Neural progenitor cell (in vitro differentiated cells): ENCODE results near the gene PATJ. TPM values are rescaled to one million over a fixed set of nuclear protein-coding genes. Genes with fewer than 3 reads are reported as not detected.

Experiments used
- DNase-seq: peaks from one replicate; pipeline ENCODE4 v3.0.0-alpha.2; 2016; ENCODE audit warnings: low spot score
- H2AFZ ChIP-seq: fragments of 200-600 bp; sonication (generic); replicated peaks from 2 replicates; pipeline ENCODE4 v1.6.1; 2016; ENCODE audit warnings: antibody characterized with exemption
- H3F3A ChIP-seq: fragments of 200-600 bp; sonication (generic); 2 replicates; pipeline ENCODE4 v1.6.1; 2016; ENCODE audit warnings: antibody characterized with exemption, low read depth
- H3K27ac ChIP-seq: fragments of 200-600 bp; sonication (generic); 2 replicates; pipeline ENCODE4 v1.5.1; 2016; ENCODE audit warnings: mild to moderate bottlenecking
- H3K27me3 ChIP-seq: fragments of 200-600 bp; sonication (generic); 2 replicates; pipeline ENCODE4 v1.6.1; 2016; ENCODE audit warnings: mild to moderate bottlenecking, moderate library complexity
- H3K36me3 ChIP-seq: fragments of 200-600 bp; sonication (generic); 2 replicates; pipeline ENCODE4 v1.5.1; 2016
- H3K4me1 ChIP-seq: fragments of 200-600 bp; sonication (generic); 2 replicates; pipeline ENCODE4 v1.6.1; 2016; ENCODE audit warnings: mixed run types
- H3K4me2 ChIP-seq: fragments of 200-600 bp; sonication (generic); 2 replicates; pipeline ENCODE4 v1.6.1; 2016
- H3K4me3 ChIP-seq: fragments of 200-600 bp; sonication (generic); 2 replicates; pipeline ENCODE4 v1.5.1; 2016
- H3K79me2 ChIP-seq: fragments of 200-600 bp; sonication (generic); 2 replicates; pipeline ENCODE4 v1.6.1; 2016; ENCODE audit warnings: low read depth
- H3K9ac ChIP-seq: fragments of 200-600 bp; sonication (generic); 2 replicates; pipeline ENCODE4 v1.6.1; 2016
- H3K9me3 ChIP-seq: fragments of 200-600 bp; sonication (generic); 2 replicates; pipeline ENCODE4 v1.5.1; 2016; ENCODE audit warnings: low read depth
- H4K20me1 ChIP-seq: fragments of 200-600 bp; sonication (generic); 2 replicates; pipeline ENCODE4 v1.6.1; 2016; ENCODE audit warnings: low read depth
- H3K27ac Mint-ChIP-seq: 3 replicates; pipeline ENCODE4 v1.8.0; 2021; ENCODE audit warnings: mixed read lengths
- H3K27me3 Mint-ChIP-seq: 2 replicates; pipeline ENCODE4 v1.8.0; 2022; ENCODE audit warnings: low read depth, mild to moderate bottlenecking, inconsistent platforms, moderate library complexity, mixed read lengths; ENCODE audit not compliant: insufficient read depth
- H3K36me3 Mint-ChIP-seq: 3 replicates; pipeline ENCODE4 v1.8.0; 2021; ENCODE audit warnings: mixed read lengths
- H3K4me1 Mint-ChIP-seq: 3 replicates; pipeline ENCODE4 v1.8.0; 2021; ENCODE audit warnings: mixed read lengths
- H3K4me3 Mint-ChIP-seq: 3 replicates; pipeline ENCODE4 v1.8.0; 2021; ENCODE audit warnings: mild to moderate bottlenecking, moderate library complexity, mixed read lengths
- H3K9me3 Mint-ChIP-seq: 3 replicates; pipeline ENCODE4 v1.8.0; 2020; ENCODE audit warnings: mixed read lengths
- CTCF ChIP-seq: fragments of 200-600 bp; sonication (generic); IDR thresholded peaks from 2 replicates; pipeline ENCODE4 v1.5.1; 2017; ENCODE audit warnings: antibody characterized with exemption, mild to moderate bottlenecking
- EZH2 ChIP-seq: fragments of 200-600 bp; sonication (generic); IDR thresholded peaks from 2 replicates; pipeline ENCODE4 v1.6.1; 2017; ENCODE audit warnings: antibody characterized with exemption, mild to moderate bottlenecking, moderate library complexity
- EZH2phosphoT487 ChIP-seq: fragments of 200-600 bp; sonication (generic); IDR thresholded peaks from 2 replicates; pipeline ENCODE4 v1.6.1; 2017; ENCODE audit warnings: antibody characterized with exemption
- total RNA-seq: library from RNA; depleted of rRNA; stranded (reverse); fragments of >200 nt; gene quantifications from 2 replicates; pipeline ENCODE4 v1.2.3, GENCODE V29; 2015; ENCODE audit warnings: low replicate concordance

PATJ gene
- total RNA-seq, 1 donor from 2014 or later: 24.8 TPM

GRCh38 chr1:61921435-61921834, 179.2 kb downstream of the PATJ start:
- H3K4me1 Mint-ChIP-seq: peaks cover 3% of the 10 kb centered on the region
- H3K27ac Mint-ChIP-seq: no peak overlapping the region
- DNase-seq: no peak

GRCh38 chr1:61922950-61923480, 180.7 kb downstream of the PATJ start:
- Histone ChIP-seq H3K36me3 (no peaks in the 10 kb centered on the region), H2AFZ (no peak overlapping the region), H3K4me3 (no peak overlapping the region), H3F3A (no peaks in the 10 kb centered on the region), H3K27me3 (no peaks in the 10 kb centered on the region), H3K79me2 (no peaks in the 10 kb centered on the region), H3K9ac (no peak overlapping the region), H3K27ac (no peak overlapping the region), H3K4me1 (no peaks in the 10 kb centered on the region), H4K20me1 (no peaks in the 10 kb centered on the region), H3K4me2 (no peak overlapping the region), H3K9me3 (no peaks in the 10 kb centered on the region)
- Mint-ChIP-seq H3K27ac (no peak overlapping the region), H3K9me3 (no peaks in the 10 kb centered on the region), H3K4me1 (peaks cover 3% of the 10 kb centered on the region), H3K27me3 (peaks cover 2% of the 10 kb centered on the region), H3K36me3 (peaks cover 2% of the 10 kb centered on the region), H3K4me3 (no peak overlapping the region)
- no peak for TF ChIP-seq EZH2phosphoT487
- TF ChIP-seq CTCF: no peak
- TF ChIP-seq EZH2: no peak
- DNase-seq: no peak

More at GRCh38 chr1:61921435-61921834, 179.2 kb downstream of the PATJ start:
- Histone ChIP-seq H3K27ac (no peak overlapping the region), H3K9ac (no peak overlapping the region), H3K4me2 (no peak overlapping the region), H3F3A (no peaks in the 10 kb centered on the region), H2AFZ (no peak overlapping the region), H3K4me3 (no peak overlapping the region), H3K9me3 (no peaks in the 10 kb centered on the region), H3K4me1 (no peaks in the 10 kb centered on the region), H3K27me3 (no peaks in the 10 kb centered on the region), H3K36me3 (no peaks in the 10 kb centered on the region), H3K79me2 (no peaks in the 10 kb centered on the region), H4K20me1 (no peaks in the 10 kb centered on the region)
- TF ChIP-seq CTCF (peak; percentile 45), EZH2phosphoT487 (no peak)
- no peak overlapping the region for H3K4me3 Mint-ChIP-seq
- H3K27me3 Mint-ChIP-seq: peaks cover 2% of the 10 kb centered on the region
- H3K9me3 Mint-ChIP-seq: peaks cover 2% of the 10 kb centered on the region
- peaks cover 8% of the 10 kb centered on the region for H3K36me3 Mint-ChIP-seq

DNA sequence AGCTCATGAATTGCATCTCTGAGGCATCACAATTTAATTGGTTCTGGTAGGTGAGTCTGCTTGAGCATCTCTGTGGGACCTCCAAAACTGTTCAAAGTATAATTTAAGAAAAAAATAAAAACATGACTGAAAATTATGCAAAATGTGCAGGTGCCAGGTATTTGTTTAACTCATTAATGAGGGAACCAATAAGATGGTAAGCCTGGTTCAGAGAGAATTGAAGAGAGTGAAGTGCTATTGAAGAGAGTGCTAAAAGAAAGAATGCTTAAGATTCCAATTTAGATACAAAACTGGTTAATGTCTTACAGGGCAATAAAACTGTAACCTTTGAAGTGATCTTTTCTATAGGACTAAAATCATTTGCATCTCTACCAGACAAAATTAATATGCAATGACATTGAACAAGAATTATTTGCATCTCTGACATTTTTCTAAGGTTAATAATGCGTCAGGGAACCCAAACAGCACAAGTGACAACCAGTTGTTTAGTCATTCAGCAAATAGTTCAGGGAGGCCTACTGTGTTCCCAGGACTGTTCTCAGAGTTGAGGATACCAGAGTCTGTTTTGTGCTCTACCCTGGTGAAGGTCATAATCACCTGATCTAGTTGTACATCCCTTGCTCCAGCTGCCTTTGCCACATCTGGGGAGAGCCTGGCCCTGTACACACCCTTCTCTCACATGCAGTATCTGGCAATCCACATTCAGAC, 183.5 kb downstream of the PATJ start:
- H3K79me2 ChIP-seq: no peaks in the 10 kb centered on the region
- TF ChIP-seq EZH2 (no peak), EZH2phosphoT487 (no peak), CTCF (no peak)
- H3K4me1 ChIP-seq: no peaks in the 10 kb centered on the region
- H3K9me3 Mint-ChIP-seq: no peaks in the 10 kb centered on the region
- no peak overlapping the region for H3K27ac Mint-ChIP-seq
- H3K4me3 Mint-ChIP-seq: no peak overlapping the region
- H3K4me2 ChIP-seq: no peak overlapping the region
- no peak overlapping the region for H3K9ac ChIP-seq
- H3K27me3 ChIP-seq: no peaks in the 10 kb centered on the region
- no peak overlapping the region for H2AFZ ChIP-seq
- DNase-seq: no peak
- H3K36me3 ChIP-seq: no peaks in the 10 kb centered on the region
- no peak overlapping the region for H3K27ac ChIP-seq
- H3F3A ChIP-seq: no peaks in the 10 kb centered on the region
- H4K20me1 ChIP-seq: no peaks in the 10 kb centered on the region
- H3K36me3 Mint-ChIP-seq: no peaks in the 10 kb centered on the region
- H3K9me3 ChIP-seq: no peaks in the 10 kb centered on the region
- H3K4me3 ChIP-seq: no peak overlapping the region
- peaks cover 8% of the 10 kb centered on the region for H3K4me1 Mint-ChIP-seq
- peaks cover 2% of the 10 kb centered on the region for H3K27me3 Mint-ChIP-seq
